Stimulated activated CD8-positive, alpha-beta memory T cell treated with anti-CD3 and anti-CD28 coated beads, Interleukin-7, amount 100 ng/mL, for 24 hours (primary cell): ENCODE data around the gene HSPB1.
A peak's percentile ranks its signal among the peaks of the same experiment; 100 is the strongest.
"Not testable (repeated sequence)": the region's sequence is repeated elsewhere in the genome, so short reads cannot be mapped to it uniquely, and the experiment has no call there.

Experiments
- DNase-seq: peaks from one replicate; pipeline ENCODE4 v3.0.0-alpha.2; 2020; ENCODE audit warnings: low read depth

Gene HSPB1

DNA sequence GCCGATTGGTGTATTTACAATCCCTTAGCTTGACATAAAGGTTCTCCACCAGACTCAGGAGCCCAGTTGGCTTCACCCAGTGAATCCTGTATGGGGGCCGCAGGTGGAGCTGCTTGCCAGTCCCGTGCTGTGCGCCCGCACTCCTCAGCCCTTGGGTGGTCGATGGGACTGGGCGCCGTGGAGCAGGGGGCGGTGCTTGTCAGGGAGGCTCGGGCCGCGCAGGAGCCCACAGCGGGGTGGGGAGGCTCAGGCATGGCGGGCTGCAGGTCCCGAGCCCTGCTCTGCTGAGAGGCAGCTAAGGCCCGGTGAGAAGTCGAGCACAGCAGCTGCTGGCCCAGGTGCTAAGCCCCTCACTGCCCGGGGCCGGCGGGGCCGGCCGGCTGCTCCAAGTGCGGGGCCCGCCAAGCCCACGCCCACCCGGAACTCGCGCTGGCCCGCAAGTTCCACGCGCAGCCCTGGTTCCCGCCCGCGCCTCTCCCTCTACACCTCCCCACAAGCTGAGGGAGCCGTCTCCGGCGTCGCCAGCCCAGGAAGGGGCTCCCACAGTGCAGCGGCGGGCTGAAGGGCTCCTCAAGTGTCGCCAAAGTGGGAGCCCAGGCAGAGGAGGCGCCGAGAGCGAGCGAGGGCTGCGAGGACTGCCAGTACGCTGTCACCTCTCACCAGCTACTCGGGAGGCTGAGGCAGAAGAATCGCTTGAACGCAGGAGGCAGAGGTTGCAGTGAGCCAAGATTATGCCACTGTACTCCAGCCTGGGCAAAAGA lies 7.0 kb downstream of the HSPB1 start:
- not testable (repeated sequence) for DNase-seq

DNA sequence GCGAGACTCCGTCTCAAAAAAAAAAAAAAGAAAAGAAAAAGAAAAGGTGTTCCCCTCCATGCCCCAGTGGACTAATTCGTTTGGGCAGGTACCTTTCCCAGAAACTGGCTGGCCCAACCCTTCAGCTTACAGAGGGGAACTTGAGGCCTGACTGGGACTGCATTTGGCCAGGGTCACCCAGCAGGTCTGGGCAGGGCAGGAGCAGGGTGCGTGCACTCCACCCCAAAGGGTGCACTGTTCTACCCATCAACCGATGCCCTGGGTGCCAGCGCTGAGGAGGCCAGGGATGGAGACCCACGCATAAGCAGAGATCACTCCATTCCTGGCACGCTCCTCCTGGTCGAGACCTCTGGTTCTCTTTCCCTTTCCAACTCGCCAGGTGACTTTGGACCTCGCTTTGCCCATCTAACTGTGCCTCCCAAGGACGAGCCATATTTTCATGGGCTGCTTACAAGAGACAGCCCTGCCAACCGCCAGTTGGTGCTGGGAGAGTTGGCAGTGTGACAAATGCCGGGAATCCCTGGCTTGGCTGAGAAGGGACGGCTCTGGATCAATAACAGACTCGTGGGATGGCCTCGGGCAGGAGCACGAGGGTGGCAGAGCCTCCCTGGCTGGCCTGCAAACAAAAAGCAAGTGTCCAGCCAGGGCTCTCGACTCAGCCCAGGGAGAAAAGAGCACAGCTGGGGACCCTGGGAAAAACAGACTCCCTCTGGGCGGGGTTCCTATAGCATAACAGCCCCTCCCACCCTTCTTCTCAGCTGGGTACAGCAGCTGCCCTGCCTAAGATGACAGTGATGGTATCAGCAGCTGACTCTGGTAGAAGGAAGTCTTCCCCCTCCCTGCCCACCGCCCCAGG lies 7.9 kb downstream of the HSPB1 start:
- DNase-seq: no peak

- DNase-seq: not testable (repeated sequence)
Measured at GRCh38 chr7:76311838-76312237, 9.4 kb downstream of the HSPB1 start.

- peak; percentile 95 for DNase-seq
Measured at GRCh38 chr7:76314042-76314721, 11.7 kb downstream of the HSPB1 start.

- DNase-seq: not testable (repeated sequence)
Measured at GRCh38 chr7:76314740-76315139, 12.3 kb downstream of the HSPB1 start.

DNA sequence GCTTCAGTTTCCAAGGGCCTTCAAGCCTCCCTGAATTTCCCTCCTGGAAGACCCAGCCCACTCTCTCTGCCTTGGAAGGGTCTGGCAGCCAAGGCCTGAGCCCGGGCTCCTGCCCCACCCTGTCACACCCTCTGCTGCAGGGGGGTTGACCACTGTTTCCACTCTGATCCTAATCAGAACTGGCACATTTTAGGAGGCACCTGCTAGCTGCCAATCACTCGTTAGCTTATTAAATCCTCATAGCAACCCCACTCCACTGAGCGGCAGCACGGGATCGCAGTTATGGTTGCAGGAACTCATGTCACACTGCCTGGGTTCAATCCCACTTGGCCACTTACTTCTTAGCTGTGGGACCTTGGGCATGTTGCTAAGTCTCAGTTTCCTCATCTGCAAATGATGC lies 12.9 kb downstream of the HSPB1 start:
- DNase-seq: no peak

DNA sequence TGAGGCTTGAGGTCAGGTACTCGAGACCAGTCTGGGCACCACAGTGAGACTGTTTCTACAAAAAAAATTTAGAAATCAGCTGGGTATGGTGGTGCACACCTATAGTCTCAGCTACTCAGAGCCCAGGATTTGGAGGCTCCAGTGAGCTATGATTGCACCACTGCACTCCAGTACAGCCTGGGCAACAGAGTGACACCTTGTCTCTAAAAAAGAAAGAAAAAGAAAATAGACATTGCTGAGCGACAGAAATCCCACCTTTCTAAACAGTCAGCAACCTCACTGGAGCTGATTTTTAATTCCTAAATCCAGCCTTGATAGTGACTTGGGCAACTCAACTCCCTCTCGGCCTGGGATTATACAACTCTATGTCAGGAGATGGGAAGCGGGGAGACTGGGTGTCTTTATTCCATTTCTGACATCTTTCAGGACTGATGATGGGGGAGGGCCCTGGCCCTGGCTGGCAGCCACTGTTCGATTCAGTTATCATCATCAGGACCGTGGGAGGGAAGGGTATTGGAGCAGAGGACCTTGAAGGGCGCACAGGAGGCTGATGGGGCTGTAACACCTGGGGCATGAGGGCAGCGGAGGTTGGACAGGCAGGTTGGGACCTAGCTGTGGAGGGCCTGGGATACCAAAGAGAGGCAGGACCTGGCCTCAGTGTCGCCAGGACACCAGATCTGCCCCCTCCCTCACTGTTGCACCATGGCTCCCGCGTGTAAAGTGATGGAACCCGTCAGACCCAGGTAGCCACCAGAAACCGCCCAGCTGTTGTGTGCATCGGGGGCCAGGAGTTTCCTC lies 14.7 kb downstream of the HSPB1 start:
- no peak for DNase-seq

- peak; percentile 85 for DNase-seq
Measured at GRCh38 chr7:76317782-76318487, 15.5 kb downstream of the HSPB1 start.

- peak; percentile 43 for DNase-seq
Measured at GRCh38 chr7:76318488-76319353, 16.2 kb downstream of the HSPB1 start.

DNA sequence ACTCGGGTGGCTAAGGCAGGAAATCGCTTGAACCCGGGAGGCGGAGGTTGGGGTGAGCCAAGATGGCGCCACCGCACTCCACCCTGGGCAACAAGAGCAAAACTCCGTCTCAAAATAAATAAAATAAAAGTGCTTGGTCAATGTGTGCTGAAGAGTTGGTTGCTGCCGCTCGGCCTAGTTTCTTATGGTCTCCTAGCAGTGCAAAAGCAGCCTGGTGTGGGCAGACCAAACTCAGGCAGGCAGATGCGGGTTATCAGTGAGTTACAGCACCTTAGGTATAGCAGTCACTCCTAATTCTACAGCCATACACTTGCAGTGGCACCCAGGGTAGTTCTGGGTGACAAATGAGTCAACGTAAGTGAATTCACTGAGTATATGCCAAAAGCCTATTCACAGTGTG lies 22.6 kb downstream of the HSPB1 start:
- no peak for DNase-seq

DNA sequence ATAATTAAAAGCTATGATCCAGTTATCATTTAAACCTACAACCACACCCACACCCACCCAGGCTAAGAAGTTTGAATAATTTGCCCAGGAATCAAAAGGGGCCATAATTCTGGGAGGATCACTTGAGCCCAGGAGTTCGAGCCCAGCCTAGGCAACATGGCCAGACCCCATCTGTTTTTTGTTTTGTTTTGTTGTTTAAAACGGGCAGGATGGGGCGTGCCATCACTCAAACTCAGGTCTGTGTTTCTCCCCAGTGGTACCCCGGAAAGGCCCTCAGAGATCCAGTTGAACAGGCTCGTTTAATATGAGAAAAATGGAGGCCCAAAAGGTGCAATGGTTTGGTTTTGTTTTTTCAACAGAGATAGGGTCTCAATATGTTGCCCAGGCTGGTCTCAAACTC lies 23.3 kb downstream of the HSPB1 start:
- DNase-seq: no peak

GRCh38 chr7:76326646-76327233 lies 24.3 kb downstream of the HSPB1 start:
- DNase-seq: no peak

DNA sequence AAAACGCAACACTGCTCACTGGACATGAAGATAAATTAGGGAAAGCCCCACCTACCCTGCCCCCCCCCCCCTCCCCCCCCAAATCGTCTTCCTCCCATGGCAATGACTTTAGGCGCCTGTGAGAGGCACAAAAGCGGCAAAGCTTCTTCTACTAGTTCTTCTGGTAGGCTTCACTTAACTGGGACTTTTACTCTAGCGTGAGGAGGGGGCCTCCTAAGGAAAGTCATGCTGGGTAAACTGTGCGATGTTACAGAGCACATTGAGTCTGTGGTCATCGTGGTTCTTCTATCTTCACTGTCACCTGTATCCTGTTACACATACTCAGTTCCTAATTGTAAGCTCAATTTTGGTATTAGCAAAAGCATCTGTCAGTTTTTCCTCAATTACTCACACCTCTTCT lies 25.1 kb downstream of the HSPB1 start:
- DNase-seq: no peak

DNA sequence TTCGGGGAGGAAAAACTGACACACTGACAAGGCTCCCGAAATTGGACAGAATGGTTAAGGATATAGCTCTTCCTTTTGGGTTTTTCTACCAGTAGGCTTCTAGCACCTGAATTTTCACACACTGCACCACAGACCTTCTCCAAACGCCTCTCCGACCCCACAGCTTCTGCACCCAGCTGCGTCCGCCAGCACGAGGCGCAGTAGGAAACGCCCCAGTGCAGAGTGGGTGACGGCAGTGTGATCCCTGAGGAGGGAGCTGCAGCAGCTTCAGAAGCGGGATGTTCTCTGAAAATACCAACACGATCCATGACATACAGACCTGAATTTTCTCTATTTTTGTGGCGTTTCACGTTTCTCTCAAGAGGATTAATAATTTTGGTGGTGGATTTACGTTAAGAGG lies 25.9 kb downstream of the HSPB1 start:
- DNase-seq: no peak

DNA sequence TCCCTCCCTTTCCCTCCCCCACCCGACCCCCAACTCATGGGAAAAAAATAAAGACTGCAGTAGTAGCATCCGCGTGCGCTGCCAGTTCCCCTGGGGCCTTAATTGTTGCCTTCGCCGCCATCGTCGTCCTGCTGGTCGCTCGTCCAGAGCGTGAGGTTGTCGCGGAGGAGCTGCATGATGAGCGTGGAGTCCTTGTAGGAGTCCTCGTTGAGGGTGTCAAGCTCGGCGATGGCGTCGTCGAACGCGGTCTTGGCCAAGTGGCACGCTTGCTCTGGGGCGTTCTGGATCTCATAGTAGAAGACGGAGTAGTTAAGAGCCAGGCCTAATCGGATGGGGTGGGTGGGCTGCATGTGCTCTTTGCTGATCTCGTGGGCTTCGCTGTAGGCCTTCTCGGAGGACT lies 27.0 kb downstream of the HSPB1 start:
- no peak for DNase-seq

GRCh38 chr7:76330261-76330660 lies 27.8 kb downstream of the HSPB1 start:
- DNase-seq: no peak

GRCh38 chr7:76330673-76331072 lies 28.2 kb downstream of the HSPB1 start:
- DNase-seq: no peak

GRCh38 chr7:76332078-76332477 lies 29.6 kb downstream of the HSPB1 start:
- DNase-seq: no peak

GRCh38 chr7:76333511-76334101 lies 31.1 kb downstream of the HSPB1 start:
- DNase-seq: no peak
